ENCODE results near the gene RNF123. TPM values are rescaled to one million over a fixed set of nuclear protein-coding genes. Genes with fewer than 3 reads are reported as not detected.

RNF123 gene
- total and polyA plus RNA-seq, 4 donors = 34.3 to 104 (median 40.2) TPM

DNA sequence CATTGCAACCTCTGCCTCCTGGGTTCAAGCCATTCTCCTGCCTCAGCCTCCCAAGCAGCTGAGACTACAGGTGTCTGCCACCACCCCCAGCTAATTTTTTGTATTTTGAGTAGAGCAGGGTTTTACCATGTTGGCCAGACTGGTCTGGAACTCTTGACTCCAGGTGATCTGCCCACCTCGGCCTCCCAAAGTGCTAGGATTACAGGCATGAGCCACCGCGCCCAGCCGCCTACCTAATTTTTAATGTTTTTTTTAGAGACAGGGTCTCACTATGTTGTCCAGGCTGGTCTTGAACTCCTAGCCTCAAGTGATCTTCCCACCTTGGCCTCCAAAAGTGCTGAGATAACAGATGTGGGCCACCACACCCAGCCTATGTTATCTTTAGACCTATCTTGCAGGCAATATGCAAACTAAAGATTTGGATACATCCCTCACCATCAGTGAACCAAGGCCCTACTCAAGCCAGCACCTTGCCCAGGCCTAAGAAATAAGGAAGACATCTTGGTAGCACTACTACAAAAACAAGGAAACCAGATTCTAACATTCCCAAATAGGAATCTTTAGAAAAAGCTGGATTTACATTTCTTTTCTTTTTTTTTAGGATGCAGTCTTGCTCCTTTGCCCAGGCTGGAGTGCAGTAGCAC lies 40.7 kb downstream of the RNF123 start:
- H3K9ac ChIP-seq (ENCODE audit: low read depth in 1 of 2, low read length in 2 of 2) = no peak overlapping the region
- no peaks in the 10 kb centered on the region for H3K27me3 ChIP-seq (ENCODE audit: control insufficient read depth in 4 of 4, insufficient read depth in 4 of 4, low read length in 3 of 4)
- H3K36me3 ChIP-seq (ENCODE audit: control insufficient read depth in 4 of 4, insufficient read depth in 3 of 4, low read depth in 1 of 4, low read length in 3 of 4) = peaks cover 5 to 37% (median 16%) of the 10 kb centered on the region in 4 donors
- TF ChIP-seq HNF4A (conservative IDR thresholded peaks at IDR 0.05) = no peak
- TF ChIP-seq, protein P1, sequence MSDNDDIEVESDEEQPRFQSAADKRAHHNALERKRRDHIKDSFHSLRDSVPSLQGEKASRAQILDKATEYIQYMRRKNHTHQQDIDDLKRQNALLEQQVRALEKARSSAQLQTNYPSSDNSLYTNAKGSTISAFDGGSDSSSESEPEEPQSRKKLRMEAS (IDR thresholded peaks at IDR 0.05) = no peak
- H3K4me1 ChIP-seq (ENCODE audit: control insufficient read depth in 4 of 4, insufficient read depth in 4 of 4, low read length in 3 of 4) = peaks cover 2 to 17% (median 12%) of the 10 kb centered on the region in 4 donors
- H3K27ac ChIP-seq (ENCODE audit: low read depth in 1 of 2, low read length in 2 of 2) = no peak overlapping the region
- 98% methylated on average over 4 of the region's 4 CpGs for WGBS
- H3K4me3 ChIP-seq (ENCODE audit: low read depth in 1 of 3, low read length in 3 of 3) = no peak overlapping the region
- DNase-seq (ENCODE audit: low spot score) = no peak
- no peaks in the 10 kb centered on the region for H3K9me3 ChIP-seq (ENCODE audit: control insufficient read depth in 4 of 4, low read length in 3 of 4)

DNA sequence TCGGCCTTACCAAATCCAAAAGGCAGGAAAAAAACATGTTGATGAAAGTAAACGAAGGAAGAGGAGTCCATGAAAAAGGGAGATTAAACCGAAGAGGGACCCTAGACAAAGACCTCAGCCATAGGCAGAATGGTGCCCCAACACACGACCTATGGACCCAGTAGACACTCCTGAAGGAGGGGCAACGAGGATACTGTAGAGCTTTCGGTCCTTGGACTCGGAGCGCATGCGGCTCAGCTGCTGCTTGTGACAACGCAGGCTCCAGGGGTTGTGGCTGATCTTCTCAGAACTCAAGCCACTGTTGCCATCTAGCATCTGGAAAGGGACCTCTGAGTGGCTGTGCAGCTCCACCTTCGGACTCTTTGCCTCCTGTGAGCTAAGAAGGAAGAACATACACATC lies 43.2 kb downstream of the RNF123 start:
- no peak overlapping the region for H3K4me3 ChIP-seq (ENCODE audit: low read depth in 1 of 3, low read length in 3 of 3)
- peaks cover 2 to 9% (median 7%) of the 10 kb centered on the region in 4 donors for H3K4me1 ChIP-seq (ENCODE audit: control insufficient read depth in 4 of 4, insufficient read depth in 4 of 4, low read length in 3 of 4)
- TF ChIP-seq TAF1 (conservative IDR thresholded peaks at IDR 0.05) (no peak), JUND (IDR thresholded peaks at IDR 0.05) (no peak), YY1 (IDR thresholded peaks at IDR 0.05) (no peak), FOXA1 (IDR thresholded peaks at IDR 0.05) (no peak)
- H3K27me3 ChIP-seq (ENCODE audit: control insufficient read depth in 4 of 4, insufficient read depth in 4 of 4, low read length in 3 of 4) = no peaks in the 10 kb centered on the region
- H3K9me3 ChIP-seq (ENCODE audit: control insufficient read depth in 4 of 4, low read length in 3 of 4) = no peaks in the 10 kb centered on the region
- H3K9ac ChIP-seq (ENCODE audit: low read depth in 1 of 2, low read length in 2 of 2) = no peak overlapping the region
- WGBS = 95% methylated on average over 11 of the region's 11 CpGs
- H3K27ac ChIP-seq (ENCODE audit: low read depth in 1 of 2, low read length in 2 of 2) = no peak overlapping the region
- no peak for DNase-seq (ENCODE audit: low spot score)
- peaks cover 5 to 39% (median 22%) of the 10 kb centered on the region in 4 donors for H3K36me3 ChIP-seq (ENCODE audit: control insufficient read depth in 4 of 4, insufficient read depth in 3 of 4, low read depth in 1 of 4, low read length in 3 of 4)

DNA sequence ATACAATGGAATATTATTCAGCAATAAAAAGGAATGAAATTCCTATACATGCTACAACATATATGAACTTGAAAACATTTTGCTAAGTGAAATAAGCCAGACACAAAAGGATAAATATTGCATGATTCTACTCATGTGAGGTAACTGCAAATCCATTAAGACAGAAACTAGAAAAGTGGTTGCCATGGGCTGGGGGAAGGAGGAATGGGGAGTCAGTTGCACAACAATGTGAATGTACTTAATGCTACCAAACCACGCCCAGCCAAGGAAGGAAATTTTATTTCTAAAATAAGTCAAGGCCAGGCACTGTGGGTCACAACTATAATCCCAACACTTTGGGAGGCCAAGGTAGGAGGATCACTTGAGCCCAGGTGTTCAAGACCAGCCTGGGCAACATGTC lies 44.2 kb downstream of the RNF123 start:
- H3K27ac ChIP-seq (ENCODE audit: low read depth in 1 of 2, low read length in 2 of 2) = no peak overlapping the region
- H3K4me1 ChIP-seq (ENCODE audit: control insufficient read depth in 4 of 4, insufficient read depth in 4 of 4, low read length in 3 of 4) = peaks cover 0 to 4% (median 0%) of the 10 kb centered on the region in 4 donors
- TF ChIP-seq HNF4A (conservative IDR thresholded peaks at IDR 0.05) (no peak), RAD21 (IDR thresholded peaks at IDR 0.05) (no peak), JUND (IDR thresholded peaks at IDR 0.05) (no peak), SP1 (IDR thresholded peaks at IDR 0.05) (no peak)
- TF ChIP-seq, protein P1 (IDR thresholded peaks at IDR 0.05) = no peak
- TF ChIP-seq, protein P2, sequence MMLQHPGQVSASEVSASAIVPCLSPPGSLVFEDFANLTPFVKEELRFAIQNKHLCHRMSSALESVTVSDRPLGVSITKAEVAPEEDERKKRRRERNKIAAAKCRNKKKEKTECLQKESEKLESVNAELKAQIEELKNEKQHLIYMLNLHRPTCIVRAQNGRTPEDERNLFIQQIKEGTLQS (IDR thresholded peaks at IDR 0.05) = no peak
- H3K9ac ChIP-seq (ENCODE audit: low read depth in 1 of 2, low read length in 2 of 2) = no peak overlapping the region
- no peaks in the 10 kb centered on the region for H3K9me3 ChIP-seq (ENCODE audit: control insufficient read depth in 4 of 4, low read length in 3 of 4)
- 98% methylated on average over 1 of the region's 1 CpG for whole genome bisulfite sequencing
- H3K27me3 ChIP-seq (ENCODE audit: control insufficient read depth in 4 of 4, insufficient read depth in 4 of 4, low read length in 3 of 4) = no peaks in the 10 kb centered on the region
- no peak overlapping the region for H3K4me3 ChIP-seq (ENCODE audit: low read depth in 1 of 3, low read length in 3 of 3)
- H3K36me3 ChIP-seq (ENCODE audit: control insufficient read depth in 4 of 4, insufficient read depth in 3 of 4, low read depth in 1 of 4, low read length in 3 of 4) = peaks cover 7 to 37% (median 26%) of the 10 kb centered on the region in 4 donors
- DNase-seq (ENCODE audit: low spot score) = no peak

DNA sequence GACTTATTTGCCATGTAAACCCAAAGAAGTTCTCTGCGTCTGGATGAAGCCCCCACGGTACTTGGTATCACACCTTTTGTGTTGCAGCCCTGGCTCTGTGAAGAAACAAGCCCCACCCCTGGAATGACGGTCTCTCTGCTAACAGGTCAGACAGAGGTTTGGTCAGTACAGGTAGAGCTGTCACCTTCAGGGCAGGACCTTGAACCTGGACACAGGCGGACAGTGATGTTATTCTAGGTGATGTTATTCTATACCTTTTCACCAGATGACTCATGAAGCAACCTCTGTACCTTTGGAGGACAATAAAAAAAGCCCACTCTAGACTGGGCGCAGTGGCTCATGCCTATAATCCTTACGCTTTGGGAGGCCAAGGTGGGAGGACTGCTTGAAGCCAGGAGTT lies 45.4 kb downstream of the RNF123 start:
- 94% methylated on average over 6 of the region's 6 CpGs for WGBS
- DNase-seq (ENCODE audit: low spot score) = no peak
- peaks cover 0 to 8% (median 0%) of the 10 kb centered on the region in 4 donors for H3K4me1 ChIP-seq (ENCODE audit: control insufficient read depth in 4 of 4, insufficient read depth in 4 of 4, low read length in 3 of 4)
- no peak overlapping the region for H3K4me3 ChIP-seq (ENCODE audit: low read depth in 1 of 3, low read length in 3 of 3)
- TF ChIP-seq, protein P1 (IDR thresholded peaks at IDR 0.05) = no peak
- no peak for TF ChIP-seq HNF4A (conservative IDR thresholded peaks at IDR 0.05)
- TF ChIP-seq, protein P2 (IDR thresholded peaks at IDR 0.05) = no peak
- TF ChIP-seq SP1 (IDR thresholded peaks at IDR 0.05) = no peak
- no peak for TF ChIP-seq YY1 (IDR thresholded peaks at IDR 0.05)
- TF ChIP-seq TAF1 (conservative IDR thresholded peaks at IDR 0.05) = no peak
- TF ChIP-seq FOXA1 (IDR thresholded peaks at IDR 0.05) = no peak
- TF ChIP-seq, protein P3, sequence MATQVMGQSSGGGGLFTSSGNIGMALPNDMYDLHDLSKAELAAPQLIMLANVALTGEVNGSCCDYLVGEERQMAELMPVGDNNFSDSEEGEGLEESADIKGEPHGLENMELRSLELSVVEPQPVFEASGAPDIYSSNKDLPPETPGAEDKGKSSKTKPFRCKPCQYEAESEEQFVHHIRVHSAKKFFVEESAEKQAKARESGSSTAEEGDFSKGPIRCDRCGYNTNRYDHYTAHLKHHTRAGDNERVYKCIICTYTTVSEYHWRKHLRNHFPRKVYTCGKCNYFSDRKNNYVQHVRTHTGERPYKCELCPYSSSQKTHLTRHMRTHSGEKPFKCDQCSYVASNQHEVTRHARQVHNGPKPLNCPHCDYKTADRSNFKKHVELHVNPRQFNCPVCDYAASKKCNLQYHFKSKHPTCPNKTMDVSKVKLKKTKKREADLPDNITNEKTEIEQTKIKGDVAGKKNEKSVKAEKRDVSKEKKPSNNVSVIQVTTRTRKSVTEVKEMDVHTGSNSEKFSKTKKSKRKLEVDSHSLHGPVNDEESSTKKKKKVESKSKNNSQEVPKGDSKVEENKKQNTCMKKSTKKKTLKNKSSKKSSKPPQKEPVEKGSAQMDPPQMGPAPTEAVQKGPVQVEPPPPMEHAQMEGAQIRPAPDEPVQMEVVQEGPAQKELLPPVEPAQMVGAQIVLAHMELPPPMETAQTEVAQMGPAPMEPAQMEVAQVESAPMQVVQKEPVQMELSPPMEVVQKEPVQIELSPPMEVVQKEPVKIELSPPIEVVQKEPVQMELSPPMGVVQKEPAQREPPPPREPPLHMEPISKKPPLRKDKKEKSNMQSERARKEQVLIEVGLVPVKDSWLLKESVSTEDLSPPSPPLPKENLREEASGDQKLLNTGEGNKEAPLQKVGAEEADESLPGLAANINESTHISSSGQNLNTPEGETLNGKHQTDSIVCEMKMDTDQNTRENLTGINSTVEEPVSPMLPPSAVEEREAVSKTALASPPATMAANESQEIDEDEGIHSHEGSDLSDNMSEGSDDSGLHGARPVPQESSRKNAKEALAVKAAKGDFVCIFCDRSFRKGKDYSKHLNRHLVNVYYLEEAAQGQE (IDR thresholded peaks at IDR 0.05) = no peak
- TF ChIP-seq, protein P4, sequence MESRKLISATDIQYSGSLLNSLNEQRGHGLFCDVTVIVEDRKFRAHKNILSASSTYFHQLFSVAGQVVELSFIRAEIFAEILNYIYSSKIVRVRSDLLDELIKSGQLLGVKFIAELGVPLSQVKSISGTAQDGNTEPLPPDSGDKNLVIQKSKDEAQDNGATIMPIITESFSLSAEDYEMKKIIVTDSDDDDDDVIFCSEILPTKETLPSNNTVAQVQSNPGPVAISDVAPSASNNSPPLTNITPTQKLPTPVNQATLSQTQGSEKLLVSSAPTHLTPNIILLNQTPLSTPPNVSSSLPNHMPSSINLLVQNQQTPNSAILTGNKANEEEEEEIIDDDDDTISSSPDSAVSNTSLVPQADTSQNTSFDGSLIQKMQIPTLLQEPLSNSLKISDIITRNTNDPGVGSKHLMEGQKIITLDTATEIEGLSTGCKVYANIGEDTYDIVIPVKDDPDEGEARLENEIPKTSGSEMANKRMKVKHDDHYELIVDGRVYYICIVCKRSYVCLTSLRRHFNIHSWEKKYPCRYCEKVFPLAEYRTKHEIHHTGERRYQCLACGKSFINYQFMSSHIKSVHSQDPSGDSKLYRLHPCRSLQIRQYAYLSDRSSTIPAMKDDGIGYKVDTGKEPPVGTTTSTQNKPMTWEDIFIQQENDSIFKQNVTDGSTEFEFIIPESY (IDR thresholded peaks at IDR 0.05) = no peak
- no peak for TF ChIP-seq GABPA (IDR thresholded peaks at IDR 0.05 in 1 of 2, conservative IDR thresholded peaks at IDR 0.05 in 1 of 2)
- no peak for TF ChIP-seq JUND (IDR thresholded peaks at IDR 0.05)
- H3K9me3 ChIP-seq (ENCODE audit: control insufficient read depth in 4 of 4, low read length in 3 of 4) = no peaks in the 10 kb centered on the region
- no peaks in the 10 kb centered on the region for H3K27me3 ChIP-seq (ENCODE audit: control insufficient read depth in 4 of 4, insufficient read depth in 4 of 4, low read length in 3 of 4)
- H3K36me3 ChIP-seq (ENCODE audit: control insufficient read depth in 4 of 4, insufficient read depth in 3 of 4, low read depth in 1 of 4, low read length in 3 of 4) = peaks cover 7 to 37% (median 26%) of the 10 kb centered on the region in 4 donors
- no peak overlapping the region for H3K9ac ChIP-seq (ENCODE audit: low read depth in 1 of 2, low read length in 2 of 2)
- H3K27ac ChIP-seq (ENCODE audit: low read depth in 1 of 2, low read length in 2 of 2) = no peak overlapping the region
